ENCODE measurements around the gene CCDC33.

CCDC33 gene

DNA sequence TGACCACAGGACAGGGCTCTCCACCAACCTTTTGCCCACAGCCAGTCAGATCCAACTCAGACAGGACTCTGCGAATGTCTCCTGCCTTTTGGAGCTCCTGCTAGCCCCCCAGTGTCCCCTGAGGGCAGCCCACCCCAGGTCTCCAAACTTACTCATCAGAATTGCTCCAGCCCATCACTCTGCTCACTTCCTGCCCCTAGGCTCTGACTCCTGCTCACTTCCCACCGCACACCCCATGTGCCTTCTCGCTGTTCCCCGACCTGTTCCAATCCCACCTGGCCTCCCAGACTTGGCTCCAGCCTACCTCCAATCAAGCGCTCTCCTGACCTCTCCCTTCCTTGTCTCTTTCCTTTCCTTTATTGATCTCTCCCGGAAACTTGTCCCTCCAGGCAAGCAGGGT, 27.6 kb upstream of the CCDC33 start:
- POLR2A ChIA-PET: no interaction called here
- no peaks in the 10 kb centered on the region for H3K9me3 ChIP-seq (ENCODE audit: control extremely low read depth in 1 of 5, control insufficient read depth in 4 of 5, insufficient read depth in 2 of 5, low read depth in 1 of 5, low read length in 4 of 5)
- H3K27ac ChIP-seq (ENCODE audit: insufficient read depth in 1 of 2, low read depth in 1 of 2, low read length in 2 of 2, poor library complexity in 1 of 2, severe bottlenecking in 2 of 2): no peak overlapping the region
- CTCF ChIA-PET: no interaction called here
- no peaks in the 10 kb centered on the region for H3K36me3 ChIP-seq (ENCODE audit: control insufficient read depth in 4 of 4, insufficient read depth in 4 of 4, low read length in 3 of 4)
- 98% methylated on average over 6 of the region's 6 CpGs for WGBS (ENCODE audit: insufficient coverage)
- DNase-seq: no peak
- no peaks in the 10 kb centered on the region for H3K27me3 ChIP-seq (replicated peaks in 2 of 5; ENCODE audit: control insufficient read depth in 4 of 5, insufficient read depth in 5 of 5, low read length in 4 of 5)
- peaks cover 0 to 58% (median 23%) of the 10 kb centered on the region in 4 experiments for H3K4me1 ChIP-seq (ENCODE audit: control extremely low read depth in 1 of 4, control insufficient read depth in 4 of 4, insufficient read depth in 4 of 4, low read length in 3 of 4)
- H3K4me3 ChIP-seq (ENCODE audit: control insufficient read depth in 1 of 7, extremely low read depth in 1 of 7, insufficient read depth in 4 of 7, low read depth in 2 of 7, low read length in 6 of 7): no peak overlapping the region

DNA sequence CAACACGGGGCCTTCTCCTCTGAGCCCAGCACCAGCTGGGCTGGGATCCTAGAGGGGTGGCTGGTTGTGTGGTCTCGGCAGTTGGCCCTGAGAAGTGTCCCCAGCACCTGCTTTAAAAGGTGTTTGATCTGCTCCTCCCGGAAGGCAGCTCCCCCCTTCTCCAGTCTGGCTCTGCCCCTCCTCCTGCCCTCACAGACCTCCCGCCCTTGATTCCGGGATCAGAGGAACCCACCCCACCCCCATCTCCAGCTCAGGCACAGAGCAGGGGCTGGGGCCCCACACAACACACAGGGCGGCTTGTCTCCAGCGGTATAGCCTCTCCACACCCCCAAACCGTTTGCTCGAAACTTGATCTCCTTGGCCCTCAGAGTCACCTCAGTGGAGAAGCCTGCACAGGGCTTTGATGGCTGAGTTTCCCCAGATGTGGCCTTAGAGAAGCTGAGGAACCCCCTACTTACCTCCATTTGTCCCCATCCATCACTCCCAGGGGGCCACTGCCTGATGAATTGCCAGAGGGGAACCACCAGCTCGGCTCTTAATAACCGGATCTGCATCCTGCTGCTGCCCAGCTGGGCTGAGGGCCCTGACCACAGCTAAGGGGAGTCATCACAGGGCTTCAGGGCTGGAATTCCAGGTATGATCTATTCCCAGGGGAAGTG, 27.1 kb upstream of the CCDC33 start:
- ChIA-PET CTCF (no interaction called here), POLR2A (no interaction called here)
- no peak for DNase-seq
- no peaks in the 10 kb centered on the region for H3K36me3 ChIP-seq (ENCODE audit: control insufficient read depth in 4 of 4, insufficient read depth in 4 of 4, low read length in 3 of 4)
- H3K27me3 ChIP-seq (replicated peaks in 2 of 5; ENCODE audit: control insufficient read depth in 4 of 5, insufficient read depth in 5 of 5, low read length in 4 of 5): no peaks in the 10 kb centered on the region
- 90% methylated on average over 10 of the region's 11 CpGs for WGBS (ENCODE audit: insufficient coverage)
- H3K9me3 ChIP-seq (ENCODE audit: control extremely low read depth in 1 of 5, control insufficient read depth in 4 of 5, insufficient read depth in 2 of 5, low read depth in 1 of 5, low read length in 4 of 5): no peaks in the 10 kb centered on the region
- H3K4me3 ChIP-seq (ENCODE audit: control insufficient read depth in 1 of 7, extremely low read depth in 1 of 7, insufficient read depth in 4 of 7, low read depth in 2 of 7, low read length in 6 of 7): no peak overlapping the region
- peaks cover 0 to 58% (median 19%) of the 10 kb centered on the region in 4 experiments for H3K4me1 ChIP-seq (ENCODE audit: control extremely low read depth in 1 of 4, control insufficient read depth in 4 of 4, insufficient read depth in 4 of 4, low read length in 3 of 4)
- H3K27ac ChIP-seq (ENCODE audit: insufficient read depth in 1 of 2, low read depth in 1 of 2, low read length in 2 of 2, poor library complexity in 1 of 2, severe bottlenecking in 2 of 2): no peak overlapping the region

DNA sequence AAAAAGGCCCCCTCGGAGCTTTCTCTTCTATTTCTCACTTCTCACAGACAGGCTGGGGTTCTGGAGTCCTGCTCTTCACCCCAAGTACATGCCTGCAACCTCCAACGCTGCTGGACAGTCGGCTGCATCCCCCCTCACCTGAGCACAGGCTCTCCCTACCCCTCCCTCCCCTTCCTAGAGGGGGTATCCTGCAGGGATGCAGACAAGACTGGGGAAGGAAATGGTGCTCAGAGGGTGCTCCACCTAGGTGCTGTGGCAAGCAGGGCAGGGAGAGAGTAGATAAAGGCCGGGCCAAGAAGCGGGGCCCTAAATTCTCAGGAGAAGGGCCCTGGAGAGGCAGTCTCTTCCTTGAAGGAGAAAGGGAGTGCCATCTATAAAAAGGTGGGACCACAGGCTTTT, 26.6 kb upstream of the CCDC33 start:
- Histone ChIP-seq H3K9me3 (ENCODE audit: control extremely low read depth in 1 of 5, control insufficient read depth in 4 of 5, insufficient read depth in 2 of 5, low read depth in 1 of 5, low read length in 4 of 5) (no peaks in the 10 kb centered on the region), H3K36me3 (ENCODE audit: control insufficient read depth in 4 of 4, insufficient read depth in 4 of 4, low read length in 3 of 4) (no peaks in the 10 kb centered on the region), H3K27ac (ENCODE audit: insufficient read depth in 1 of 2, low read depth in 1 of 2, low read length in 2 of 2, poor library complexity in 1 of 2, severe bottlenecking in 2 of 2) (no peak overlapping the region), H3K27me3 (replicated peaks in 2 of 5; ENCODE audit: control insufficient read depth in 4 of 5, insufficient read depth in 5 of 5, low read length in 4 of 5) (no peaks in the 10 kb centered on the region), H3K4me3 (ENCODE audit: control insufficient read depth in 1 of 7, extremely low read depth in 1 of 7, insufficient read depth in 4 of 7, low read depth in 2 of 7, low read length in 6 of 7) (no peak overlapping the region), H3K4me1 (ENCODE audit: control extremely low read depth in 1 of 4, control insufficient read depth in 4 of 4, insufficient read depth in 4 of 4, low read length in 3 of 4) (peaks cover 0 to 57% (median 15%) of the 10 kb centered on the region in 4 experiments)
- ChIA-PET CTCF (interaction anchor here (1.5 kb wide), 1 partner anchor 112 kb away, joined by 3 read pairs; no protein-coding TSS in a partner anchor), POLR2A (no interaction called here)
- DNase-seq: no peak
- WGBS (ENCODE audit: insufficient coverage): 100% methylated on average over 2 of the region's 5 CpGs

DNA sequence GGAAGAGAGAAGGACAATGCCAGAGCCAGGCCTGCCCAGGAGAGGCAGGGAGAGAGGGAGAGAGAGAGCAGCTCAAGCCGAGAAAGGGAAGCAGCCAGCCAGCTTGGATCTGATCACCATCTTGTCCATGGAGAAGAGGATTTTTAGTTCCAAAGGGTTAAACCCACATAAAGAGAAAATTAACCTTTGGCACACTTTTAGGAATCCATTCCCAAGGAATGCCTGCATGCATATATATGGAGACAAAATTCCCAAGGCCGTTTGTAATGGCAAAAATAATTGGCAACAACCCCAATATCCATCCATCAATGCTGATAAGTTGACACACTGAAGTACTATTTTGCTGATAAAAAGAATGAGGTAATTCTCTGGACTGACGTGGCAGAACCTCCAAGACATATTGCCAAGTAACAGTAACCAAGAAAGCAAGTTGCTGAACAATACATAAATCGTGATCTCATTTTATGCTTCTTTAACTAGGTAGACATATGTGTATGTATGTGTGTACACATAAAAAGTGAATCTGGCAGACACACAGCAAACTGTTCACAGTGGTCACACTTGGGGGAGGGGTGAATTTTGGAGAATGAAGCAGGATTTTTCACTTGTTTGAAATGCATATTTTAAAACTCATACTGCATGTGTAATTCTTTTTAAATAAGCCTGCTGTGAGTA, 26.0 kb upstream of the CCDC33 start:
- CTCF ChIA-PET: interaction anchor here (1.5 kb wide), 1 partner anchor 112 kb away, joined by 3 read pairs; no protein-coding TSS in a partner anchor
- H3K4me1 ChIP-seq (ENCODE audit: control extremely low read depth in 1 of 4, control insufficient read depth in 4 of 4, insufficient read depth in 4 of 4, low read length in 3 of 4): peaks cover 0 to 52% (median 9%) of the 10 kb centered on the region in 4 experiments
- H3K27me3 ChIP-seq (replicated peaks in 2 of 5; ENCODE audit: control insufficient read depth in 4 of 5, insufficient read depth in 5 of 5, low read length in 4 of 5): no peaks in the 10 kb centered on the region

DNA sequence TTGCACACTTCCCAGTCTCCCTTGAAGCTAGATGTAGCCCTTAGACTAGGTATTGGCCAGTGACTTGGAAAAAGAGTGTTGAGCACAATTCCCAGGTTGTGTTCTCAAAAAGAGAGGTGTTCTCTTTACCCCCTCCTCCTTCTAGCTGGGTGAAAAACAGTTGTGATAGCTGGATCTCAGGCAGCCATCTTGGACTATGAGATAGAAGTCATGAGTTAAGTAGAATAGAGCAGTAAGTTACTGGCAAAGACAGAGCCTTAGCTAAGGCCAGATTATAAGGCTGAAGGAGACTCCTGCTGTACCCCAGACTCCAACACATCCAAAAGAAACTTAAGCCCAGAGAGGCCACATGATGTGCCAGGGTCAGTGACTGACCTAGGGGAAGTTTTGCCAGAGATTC, 25.4 kb upstream of the CCDC33 start:
- H3K4me1 ChIP-seq (ENCODE audit: control extremely low read depth in 1 of 4, control insufficient read depth in 4 of 4, insufficient read depth in 4 of 4, low read length in 3 of 4): peaks cover 0 to 46% (median 3%) of the 10 kb centered on the region in 4 experiments
- no peaks in the 10 kb centered on the region for H3K9me3 ChIP-seq (ENCODE audit: control extremely low read depth in 1 of 5, control insufficient read depth in 4 of 5, insufficient read depth in 2 of 5, low read depth in 1 of 5, low read length in 4 of 5)
- POLR2A ChIA-PET: no interaction called here
- no peak overlapping the region for H3K4me3 ChIP-seq (ENCODE audit: control insufficient read depth in 1 of 7, extremely low read depth in 1 of 7, insufficient read depth in 4 of 7, low read depth in 2 of 7, low read length in 6 of 7)
- CTCF ChIA-PET: interaction anchor here (1.5 kb wide), 1 partner anchor 111 kb away, joined by 3 read pairs; no protein-coding TSS in a partner anchor
- no peaks in the 10 kb centered on the region for H3K36me3 ChIP-seq (ENCODE audit: control insufficient read depth in 4 of 4, insufficient read depth in 4 of 4, low read length in 3 of 4)
- no peaks in the 10 kb centered on the region for H3K27me3 ChIP-seq (replicated peaks in 2 of 5; ENCODE audit: control insufficient read depth in 4 of 5, insufficient read depth in 5 of 5, low read length in 4 of 5)
- DNase-seq: no peak
- H3K27ac ChIP-seq (ENCODE audit: insufficient read depth in 1 of 2, low read depth in 1 of 2, low read length in 2 of 2, poor library complexity in 1 of 2, severe bottlenecking in 2 of 2): no peak overlapping the region

More for the DNA sequence above, 26.0 kb upstream of the CCDC33 start:
- no peak for DNase-seq
- H3K36me3 ChIP-seq (ENCODE audit: control insufficient read depth in 4 of 4, insufficient read depth in 4 of 4, low read length in 3 of 4): no peaks in the 10 kb centered on the region
- WGBS (ENCODE audit: insufficient coverage): 100% methylated on average over 1 of the region's 4 CpGs
- H3K4me3 ChIP-seq (ENCODE audit: control insufficient read depth in 1 of 7, extremely low read depth in 1 of 7, insufficient read depth in 4 of 7, low read depth in 2 of 7, low read length in 6 of 7): no peak overlapping the region
- no peak overlapping the region for H3K27ac ChIP-seq (ENCODE audit: insufficient read depth in 1 of 2, low read depth in 1 of 2, low read length in 2 of 2, poor library complexity in 1 of 2, severe bottlenecking in 2 of 2)
- POLR2A ChIA-PET: no interaction called here
- H3K9me3 ChIP-seq (ENCODE audit: control extremely low read depth in 1 of 5, control insufficient read depth in 4 of 5, insufficient read depth in 2 of 5, low read depth in 1 of 5, low read length in 4 of 5): no peaks in the 10 kb centered on the region

DNA sequence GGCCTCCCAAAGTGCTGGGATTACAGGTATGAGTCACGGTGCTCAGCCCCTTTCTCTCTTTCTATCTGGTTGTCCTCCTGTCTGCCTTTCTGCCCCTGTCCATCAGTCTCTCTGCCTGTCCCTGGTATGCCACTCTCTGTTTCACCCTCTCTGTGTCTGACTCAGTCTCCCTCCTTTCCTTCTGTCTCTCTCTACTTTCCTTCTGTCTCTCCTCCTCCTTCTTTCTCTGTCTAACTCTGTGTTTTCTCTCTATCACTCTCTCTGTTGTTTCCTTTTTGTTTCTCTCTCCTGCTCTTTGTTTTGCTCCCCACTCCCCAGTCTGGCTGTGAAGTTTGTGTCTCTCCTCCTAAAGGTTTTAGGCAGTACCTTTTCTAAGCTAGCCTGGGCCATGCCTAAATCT, 24.5 kb upstream of the CCDC33 start:
- ChIA-PET POLR2A (no interaction called here), CTCF (no interaction called here)
- H3K36me3 ChIP-seq (ENCODE audit: control insufficient read depth in 4 of 4, insufficient read depth in 4 of 4, low read length in 3 of 4): no peaks in the 10 kb centered on the region
- H3K9me3 ChIP-seq (ENCODE audit: control extremely low read depth in 1 of 5, control insufficient read depth in 4 of 5, insufficient read depth in 2 of 5, low read depth in 1 of 5, low read length in 4 of 5): no peaks in the 10 kb centered on the region
- no peak overlapping the region for H3K27ac ChIP-seq (ENCODE audit: insufficient read depth in 1 of 2, low read depth in 1 of 2, low read length in 2 of 2, poor library complexity in 1 of 2, severe bottlenecking in 2 of 2)
- peaks cover 0 to 38% (median 2%) of the 10 kb centered on the region in 4 experiments for H3K4me1 ChIP-seq (ENCODE audit: control extremely low read depth in 1 of 4, control insufficient read depth in 4 of 4, insufficient read depth in 4 of 4, low read length in 3 of 4)
- no peak overlapping the region for H3K4me3 ChIP-seq (ENCODE audit: control insufficient read depth in 1 of 7, extremely low read depth in 1 of 7, insufficient read depth in 4 of 7, low read depth in 2 of 7, low read length in 6 of 7)
- no peak for DNase-seq
- 100% methylated on average over 1 of the region's 1 CpG for WGBS (ENCODE audit: insufficient coverage)
- H3K27me3 ChIP-seq (replicated peaks in 2 of 5; ENCODE audit: control insufficient read depth in 4 of 5, insufficient read depth in 5 of 5, low read length in 4 of 5): no peaks in the 10 kb centered on the region

DNA sequence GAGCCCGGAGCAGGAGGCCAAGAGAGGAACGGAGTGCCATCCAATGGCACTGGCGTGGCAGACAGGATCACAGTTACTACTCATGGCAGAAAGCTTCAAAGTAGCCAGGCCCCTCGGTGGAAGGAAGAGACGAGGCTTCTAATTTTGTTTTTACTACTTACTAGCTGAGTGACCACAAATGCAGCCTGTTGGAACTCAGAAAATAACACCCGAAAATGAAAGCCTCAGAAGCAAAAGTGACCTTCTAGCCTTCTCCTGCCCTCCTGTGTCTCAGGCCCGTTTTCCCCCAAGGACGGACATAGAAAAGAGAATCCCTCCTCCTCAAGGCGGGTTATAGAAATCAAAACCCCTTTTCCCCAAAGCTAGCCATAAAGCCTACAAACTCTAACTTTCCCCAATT, 23.6 kb upstream of the CCDC33 start:
- peaks cover 0 to 30% (median 2%) of the 10 kb centered on the region in 4 experiments for H3K4me1 ChIP-seq (ENCODE audit: control extremely low read depth in 1 of 4, control insufficient read depth in 4 of 4, insufficient read depth in 4 of 4, low read length in 3 of 4)
- H3K4me3 ChIP-seq (ENCODE audit: control insufficient read depth in 1 of 7, extremely low read depth in 1 of 7, insufficient read depth in 4 of 7, low read depth in 2 of 7, low read length in 6 of 7): no peak overlapping the region
- DNase-seq: no peak
- ChIA-PET POLR2A (no interaction called here), CTCF (no interaction called here)
- H3K27ac ChIP-seq (ENCODE audit: insufficient read depth in 1 of 2, low read depth in 1 of 2, low read length in 2 of 2, poor library complexity in 1 of 2, severe bottlenecking in 2 of 2): no peak overlapping the region
- H3K27me3 ChIP-seq (replicated peaks in 2 of 5; ENCODE audit: control insufficient read depth in 4 of 5, insufficient read depth in 5 of 5, low read length in 4 of 5): no peaks in the 10 kb centered on the region
- WGBS (ENCODE audit: insufficient coverage): 89% methylated on average over 7 of the region's 9 CpGs
- no peaks in the 10 kb centered on the region for H3K9me3 ChIP-seq (ENCODE audit: control extremely low read depth in 1 of 5, control insufficient read depth in 4 of 5, insufficient read depth in 2 of 5, low read depth in 1 of 5, low read length in 4 of 5)
- H3K36me3 ChIP-seq (ENCODE audit: control insufficient read depth in 4 of 4, insufficient read depth in 4 of 4, low read length in 3 of 4): no peaks in the 10 kb centered on the region

All from common myeloid progenitor, CD34-positive (primary cell).